Fibroblast of pulmonary artery (primary cell): ENCODE data around the gene TEAD1.

ENCODE experiments used
- DNase-seq: peaks from one replicate; pipeline ENCODE4 v3.0.0-alpha.2; 2010; ENCODE audit warnings: low read depth
- H3K4me3 ChIP-seq: replicated peaks from 2 replicates; pipeline ENCODE4 v1.5.1; 2011; ENCODE audit warnings: low read depth, mild to moderate bottlenecking, control low read depth, low read length, moderate library complexity
- CTCF ChIP-seq: IDR thresholded peaks from 2 replicates; pipeline ENCODE4 v1.5.1; 2011; ENCODE audit warnings: mild to moderate bottlenecking, control low read depth, low read length, inconsistent platforms; ENCODE audit errors: missing control alignments

TEAD1 gene

DNA sequence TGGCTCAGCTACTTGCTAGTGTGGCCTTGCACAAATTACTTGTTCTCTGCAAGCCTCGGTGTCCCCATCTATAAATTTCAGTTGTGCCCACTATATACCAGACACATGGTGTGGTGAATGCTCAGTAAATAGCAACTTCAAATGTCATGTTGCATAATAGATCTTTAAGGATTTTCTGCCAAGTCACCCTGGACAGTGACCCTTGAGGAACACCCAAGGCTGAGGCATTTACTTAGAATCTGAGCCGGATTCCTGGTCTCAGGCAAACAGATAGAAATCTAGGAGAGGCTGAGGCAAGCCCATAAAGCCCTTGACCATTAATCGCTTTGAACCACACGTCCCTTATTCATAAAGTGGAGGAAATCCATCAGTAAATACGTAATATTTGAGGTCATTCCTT is 9.7 kb downstream of the TEAD1 start:
- TF ChIP-seq CTCF, result no peak
- DNase-seq, result no peak
- no peak overlapping the region for H3K4me3 ChIP-seq

DNA sequence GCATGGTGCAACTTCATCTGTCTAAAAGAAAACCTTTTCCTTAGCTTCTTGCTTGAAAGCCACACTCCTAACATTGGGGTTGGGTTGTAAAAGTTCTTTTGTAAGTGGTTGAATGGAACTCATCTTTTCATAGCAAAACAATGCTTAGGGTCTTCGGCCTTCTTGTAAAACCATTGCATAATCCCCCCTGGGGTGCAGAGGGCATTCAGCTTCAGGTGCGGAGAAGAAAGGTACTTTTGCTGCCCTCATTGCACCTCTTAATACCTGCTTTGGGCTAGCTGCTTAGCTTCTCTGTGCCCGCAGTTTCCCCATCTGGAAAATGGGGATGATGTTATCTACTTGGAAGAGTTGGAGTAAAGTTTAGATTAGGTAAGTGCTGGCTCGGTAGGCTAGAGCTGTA is 10.1 kb downstream of the TEAD1 start:
- no peak for TF ChIP-seq CTCF
- no peak for DNase-seq

DNA sequence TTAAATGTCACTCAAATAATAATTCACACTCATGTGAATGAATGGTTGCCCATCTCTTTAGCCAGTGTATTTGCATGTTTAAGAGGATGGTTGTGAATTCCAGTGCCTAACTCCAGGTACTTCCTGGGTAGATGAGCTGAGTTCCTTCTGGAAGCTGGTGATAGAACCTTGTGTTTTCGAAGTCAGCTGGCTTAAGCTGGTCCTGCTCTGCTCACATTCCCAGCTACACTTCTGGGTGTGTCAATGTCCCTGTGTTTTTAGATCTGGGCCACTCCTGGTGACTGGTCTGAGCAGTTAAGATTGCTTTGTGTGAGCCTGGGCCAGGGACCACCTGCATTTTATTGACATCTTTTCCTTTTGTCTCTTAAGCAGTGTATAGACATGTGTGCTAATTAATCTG is 10.6 kb downstream of the TEAD1 start:
- H3K4me3 ChIP-seq, result no peak overlapping the region
- no peak for DNase-seq
- no peak for TF ChIP-seq CTCF

More for the DNA sequence above, 10.1 kb downstream of the TEAD1 start:
- no peak overlapping the region for H3K4me3 ChIP-seq

- TF ChIP-seq CTCF, result no peak
- no peak for DNase-seq
- H3K4me3 ChIP-seq, result no peak overlapping the region
Observed at GRCh38 chr11:12685229-12685628, 11.0 kb downstream of the TEAD1 start.

DNA sequence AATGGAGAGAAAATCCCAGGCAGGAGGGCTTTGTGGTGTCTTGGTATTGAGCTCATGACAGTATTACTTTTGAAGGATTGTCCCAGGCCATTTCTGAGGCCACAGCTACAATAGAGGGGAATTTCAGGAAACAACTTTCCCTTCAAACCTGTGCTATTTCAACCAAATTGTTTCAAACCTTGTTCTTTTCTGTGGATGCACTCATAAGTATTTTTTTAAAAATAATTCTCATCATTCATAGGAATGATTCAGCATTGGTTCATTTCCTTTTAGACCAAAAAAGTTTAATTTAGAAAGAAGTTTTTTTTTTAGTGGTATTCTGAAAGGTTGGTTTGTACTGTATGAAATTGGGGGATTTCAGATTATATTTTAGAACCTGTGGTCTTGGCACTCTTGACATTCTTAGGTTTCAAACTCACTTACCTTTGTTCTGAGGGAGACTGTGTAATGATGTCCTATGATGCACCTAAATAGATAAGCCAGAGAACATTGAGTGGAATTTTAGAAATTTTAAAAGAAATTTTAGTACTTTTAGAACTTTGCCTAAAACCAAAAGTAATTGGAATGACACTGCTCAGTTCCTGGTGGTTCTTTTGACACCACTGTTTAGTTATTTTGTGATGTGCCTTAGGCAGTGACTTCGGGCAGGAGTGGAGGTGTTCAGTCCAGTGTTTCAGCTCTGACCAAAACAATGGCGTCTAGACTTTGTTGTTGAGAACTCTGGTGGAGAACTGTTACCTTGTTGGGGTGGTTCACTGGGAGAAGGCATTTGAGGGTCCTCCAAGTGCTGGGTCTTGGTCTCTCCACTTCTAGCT is 12.2 kb downstream of the TEAD1 start:
- TF ChIP-seq CTCF, result no peak
- H3K4me3 ChIP-seq, result no peak overlapping the region
- DNase-seq, result no peak

DNA sequence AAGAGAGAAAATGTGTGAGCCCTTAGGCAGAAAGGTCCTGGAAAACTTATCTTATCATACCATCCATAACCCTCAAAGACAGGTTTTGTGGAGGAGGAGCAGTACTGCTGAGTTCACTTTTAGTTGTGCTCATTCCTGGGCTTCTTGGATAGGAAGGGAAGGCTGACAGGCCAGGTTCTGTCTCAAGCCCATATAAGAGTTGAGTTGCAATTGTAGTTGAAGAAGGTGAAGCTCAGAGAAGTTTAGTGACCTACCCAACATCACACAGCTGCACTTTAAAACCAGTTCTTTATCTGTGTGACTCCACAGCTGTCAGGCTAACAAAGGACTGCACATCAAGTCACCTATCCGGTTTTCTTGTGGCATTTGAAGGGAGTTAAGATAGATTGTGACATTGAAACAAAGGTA is 13.0 kb downstream of the TEAD1 start:
- no peak overlapping the region for H3K4me3 ChIP-seq
- no peak for TF ChIP-seq CTCF
- DNase-seq, result no peak

- no peak for TF ChIP-seq CTCF
- no peak for DNase-seq
Observed at GRCh38 chr11:12687740-12688139, 13.5 kb downstream of the TEAD1 start.

More at GRCh38 chr11:12687740-12688139, 13.5 kb downstream of the TEAD1 start:
- H3K4me3 ChIP-seq, result no peak overlapping the region
